Hypothalamus (tissue), 51 donors: Measurements from ENCODE around the gene TNFRSF1A.

Experiments used
- DNase-seq, 51 donors: peaks; one replicate each; lab custom pipeline; 2025; lab: John Stamatoyannopoulos, UW

TNFRSF1A gene

DNA sequence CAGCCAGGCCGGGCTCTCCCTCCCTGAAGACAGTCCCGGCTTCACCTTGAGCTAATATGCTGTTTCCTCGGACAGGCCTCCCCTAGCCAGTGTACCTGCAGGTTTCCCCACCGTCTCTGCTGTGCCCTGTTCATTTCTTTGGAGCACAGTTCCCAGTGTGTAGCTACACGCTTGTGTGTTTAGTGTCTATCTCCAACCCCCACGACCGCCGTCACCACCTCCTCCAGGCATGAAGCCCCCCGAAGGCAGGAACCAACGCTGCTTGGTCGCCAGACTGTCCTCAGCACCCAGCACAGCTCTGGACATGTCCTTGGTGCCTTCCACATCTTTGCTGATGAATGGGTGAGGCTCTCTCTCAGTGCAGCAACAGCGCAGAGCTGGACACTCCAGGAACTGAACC is 57.6 kb downstream of the TNFRSF1A start:
- DNase-seq = no peak

DNA sequence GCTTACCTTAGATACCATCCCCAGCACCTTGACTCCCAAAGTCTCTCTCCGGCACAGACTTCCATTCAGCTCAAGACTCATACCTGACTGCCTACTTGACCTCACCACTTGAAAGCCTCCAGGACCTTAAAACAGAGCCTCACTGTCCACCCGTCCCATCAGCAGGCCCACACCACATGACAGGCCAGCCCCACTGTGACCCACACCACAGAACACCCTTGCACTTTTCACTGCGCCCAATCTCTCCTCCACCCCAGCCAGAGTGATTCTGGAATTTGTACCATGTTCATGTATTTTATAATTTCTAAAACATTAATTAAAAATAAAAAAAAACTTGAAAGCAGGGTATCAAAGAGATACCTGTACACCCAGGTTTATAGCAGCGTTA is 59.4 kb downstream of the TNFRSF1A start:
- no peak for DNase-seq

DNA sequence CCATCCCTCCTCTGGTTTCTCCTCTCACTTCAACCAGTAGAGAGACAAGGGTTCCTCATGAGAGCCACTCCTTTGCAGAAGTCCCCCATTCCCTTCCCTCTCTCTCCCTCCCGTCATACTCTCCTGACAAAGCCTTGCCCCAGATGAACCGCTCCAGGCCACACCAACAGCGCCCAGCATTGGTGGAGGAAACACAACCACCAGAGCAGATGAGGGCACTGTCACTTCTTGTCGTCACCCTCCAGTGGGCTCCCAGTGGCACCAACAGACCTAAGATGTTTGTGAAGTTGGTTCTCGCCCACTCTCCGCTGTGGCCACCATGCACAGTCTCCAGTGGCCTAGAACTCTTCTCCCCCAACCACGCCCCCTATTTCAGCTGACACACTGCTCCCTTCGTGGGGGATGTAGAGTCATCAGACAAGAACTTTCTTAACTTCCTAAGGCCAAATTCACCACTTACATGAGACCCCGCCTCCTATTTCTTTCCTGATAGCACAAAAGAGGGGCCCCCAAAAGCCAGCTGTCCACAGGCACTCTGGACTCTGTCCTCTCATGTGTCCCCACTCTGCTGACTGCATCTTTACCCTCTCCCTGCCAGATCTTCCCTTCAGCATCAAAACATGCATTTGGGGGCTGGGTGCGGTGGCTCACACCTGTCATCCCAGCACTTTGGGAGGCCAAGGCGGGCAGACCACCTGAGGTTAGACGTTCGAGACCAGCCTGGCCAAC is 60.6 kb downstream of the TNFRSF1A start:
- no peak for DNase-seq

DNA sequence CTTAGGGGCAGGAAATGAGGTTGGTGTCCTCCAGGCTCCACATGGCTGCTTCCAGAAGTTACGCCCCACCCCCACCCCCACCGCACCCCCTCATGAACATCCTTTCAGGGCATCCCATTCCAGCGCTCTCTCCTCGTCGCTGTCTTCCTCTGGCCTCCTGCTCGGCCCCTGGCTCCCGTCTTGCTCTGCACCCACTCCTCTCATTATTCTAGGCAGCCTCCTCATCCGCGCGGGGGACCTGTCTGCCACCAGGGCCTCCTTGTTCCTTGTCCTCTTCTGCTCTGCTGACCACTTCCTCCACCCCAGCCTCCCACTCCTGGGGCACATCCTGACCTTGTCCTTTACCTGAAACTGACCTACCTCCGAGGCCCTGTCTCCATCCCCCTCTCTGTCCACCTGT is 61.2 kb downstream of the TNFRSF1A start:
- DNase-seq = no peak

DNA sequence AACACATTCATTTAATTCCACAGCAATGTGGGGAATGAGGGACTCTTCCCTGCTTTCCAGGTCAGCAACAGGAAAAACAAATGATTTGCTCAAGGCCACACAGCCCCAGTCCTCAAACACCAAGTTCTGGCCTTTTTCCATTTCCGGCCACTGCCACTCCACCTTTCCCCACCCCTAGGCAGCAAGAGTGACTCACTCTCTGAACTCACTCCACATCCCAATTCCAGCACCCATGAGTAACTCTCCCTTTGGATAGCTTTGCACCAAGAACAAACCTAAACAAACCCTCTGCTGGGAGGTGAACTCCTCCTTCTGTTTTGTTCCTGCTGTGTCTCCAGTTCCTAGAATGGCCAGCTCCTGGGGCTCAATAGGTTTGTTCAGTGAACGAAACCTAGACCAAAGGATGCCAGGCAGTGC is 61.8 kb downstream of the TNFRSF1A start:
- no peak for DNase-seq

DNA sequence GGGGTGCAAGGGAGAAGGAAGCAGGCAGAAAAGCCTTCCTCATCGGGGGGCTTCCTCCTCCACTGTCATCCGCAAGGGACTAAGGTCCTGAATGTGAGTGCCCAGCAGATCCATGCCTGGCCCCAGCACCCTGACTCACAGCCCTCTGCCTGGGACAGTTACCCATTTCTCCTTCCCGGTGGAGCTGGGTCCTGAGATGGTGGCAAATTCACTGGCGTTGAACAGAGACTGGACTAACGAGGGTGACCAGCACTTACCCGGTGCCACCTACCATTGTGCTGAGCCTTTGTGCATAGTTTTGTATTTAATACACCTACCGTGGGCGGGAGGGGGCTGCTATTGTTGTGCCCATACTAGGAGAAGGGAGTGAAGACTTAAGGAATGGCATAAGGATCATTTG is 62.2 kb downstream of the TNFRSF1A start:
- no peak for DNase-seq

DNA sequence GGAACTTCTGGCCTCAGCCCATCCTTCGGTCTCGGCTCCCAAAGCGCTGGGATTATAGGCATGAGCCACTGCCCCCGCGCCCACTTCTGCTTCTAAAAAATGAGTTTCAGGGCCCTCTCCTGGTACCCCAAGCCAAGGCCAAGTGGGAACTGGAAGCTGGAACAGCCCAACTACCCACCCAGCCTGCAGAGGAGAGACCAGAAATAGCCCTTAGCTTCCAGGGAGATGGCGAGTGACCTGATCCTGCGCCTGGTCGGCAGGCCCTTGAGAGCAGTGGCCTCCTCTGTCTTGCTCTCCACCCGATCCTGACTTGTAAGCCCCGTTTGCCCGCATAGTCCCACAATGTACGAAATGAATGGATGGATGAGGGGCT is 62.6 kb downstream of the TNFRSF1A start:
- DNase-seq = no peak
